ENCODE data around the gene TMOD3.

TMOD3 gene

GRCh38 chr15:51846463-51847230, 17.2 kb downstream of the TMOD3 start:
- H3K4me3 ChIP-seq (ENCODE audit: low read depth, low read length) = no peak overlapping the region
- in situ Hi-C loops (cut with HindIII; ENCODE audit: low sequenced_read_pairs) = no loop called here
- DNase-seq (ENCODE audit: low read depth) = peak; percentile 74
- no peak for TF ChIP-seq CTCF (IDR thresholded peaks at IDR 0.05; ENCODE audit: low read depth, low read length, missing control alignments)

- TF ChIP-seq CTCF (IDR thresholded peaks at IDR 0.05; ENCODE audit: low read depth, low read length, missing control alignments) = no peak
- no peak overlapping the region for H3K4me3 ChIP-seq (ENCODE audit: low read depth, low read length)
- DNase-seq (ENCODE audit: low read depth) = no peak
- in situ Hi-C loops (cut with HindIII; ENCODE audit: low sequenced_read_pairs) = no loop called here
Measured at GRCh38 chr15:51848811-51849210, 19.4 kb downstream of the TMOD3 start.

GRCh38 chr15:51849860-51850259, 20.4 kb downstream of the TMOD3 start:
- in situ Hi-C loops (cut with HindIII; ENCODE audit: low sequenced_read_pairs) = no loop called here

GRCh38 chr15:51853998-51854397, 24.5 kb downstream of the TMOD3 start:
- in situ Hi-C loops (cut with HindIII; ENCODE audit: low sequenced_read_pairs) = no loop called here
- DNase-seq (ENCODE audit: low read depth) = no peak
- TF ChIP-seq CTCF (IDR thresholded peaks at IDR 0.05; ENCODE audit: low read depth, low read length, missing control alignments) = no peak
- H3K4me3 ChIP-seq (ENCODE audit: low read depth, low read length) = no peak overlapping the region

More at GRCh38 chr15:51849860-51850259, 20.4 kb downstream of the TMOD3 start:
- DNase-seq (ENCODE audit: low read depth) = no peak
- no peak for TF ChIP-seq CTCF (IDR thresholded peaks at IDR 0.05; ENCODE audit: low read depth, low read length, missing control alignments)
- no peak overlapping the region for H3K4me3 ChIP-seq (ENCODE audit: low read depth, low read length)

- in situ Hi-C loops (cut with HindIII; ENCODE audit: low sequenced_read_pairs) = no loop called here
- TF ChIP-seq CTCF (IDR thresholded peaks at IDR 0.05; ENCODE audit: low read depth, low read length, missing control alignments) = no peak
- no peak for DNase-seq (ENCODE audit: low read depth)
- no peak overlapping the region for H3K4me3 ChIP-seq (ENCODE audit: low read depth, low read length)
Measured at GRCh38 chr15:51855612-51856011, 26.2 kb downstream of the TMOD3 start.

GRCh38 chr15:51856714-51857380, 27.4 kb downstream of the TMOD3 start:
- in situ Hi-C loops (cut with HindIII; ENCODE audit: low sequenced_read_pairs) = no loop called here
- no peak for TF ChIP-seq CTCF (IDR thresholded peaks at IDR 0.05; ENCODE audit: low read depth, low read length, missing control alignments)
- no peak overlapping the region for H3K4me3 ChIP-seq (ENCODE audit: low read depth, low read length)
- no peak for DNase-seq (ENCODE audit: low read depth)

Measured in astrocyte of the cerebellum (primary cell).